Mesangial cell (primary cell): ENCODE measurements around the gene OR2T35. TPM values are rescaled to one million over a fixed set of nuclear protein-coding genes. Genes with fewer than 3 reads are reported as not detected.

Experiments
- total RNA-seq: library from RNA; depleted of rRNA; stranded (reverse); fragments of >200 nt; gene quantifications from 2 replicates; pipeline ENCODE4 v1.2.3, GENCODE V29; 2015

The OR2T35 gene
- total RNA-seq = not detected in 2 replicates

GRCh38 chr1:248645178-248645577, at the start of gene OR2T35:
TSS of gene OR2T35 (minus strand) at chr1:248645278. CDS start at chr1:248639258, 6,020 bp downstream.

GRCh38 chr1:248655354-248655753, 10.3 kb upstream of the OR2T35 start, which contains the start of gene OR2T27:
TSS of gene OR2T27 (minus strand) at chr1:248655528. CDS start at chr1:248650884, 4,644 bp downstream.

GRCh38 chr1:248634991-248635390, 10.1 kb downstream of the OR2T35 start, which contains the start of gene OR2T11:
TSS of gene OR2T11 (minus strand) at chr1:248635091. CDS start at chr1:248627128, 7,963 bp downstream.

GRCh38 chr1:248597589-248597988, 47.5 kb downstream of the OR2T35 start, which contains the start of gene OR2T10:
TSS of gene OR2T10 (minus strand) at chr1:248597700. CDS start at chr1:248593768, 3,932 bp downstream.

Other genes with a start within 250 kb of the OR2T35 start
- gene OR2T1, start 242.2 kb downstream of the OR2T35 start, total RNA-seq = not detected in 2 replicates
- not detected in 2 replicates for gene OR2T2, start 199.6 kb downstream of the OR2T35 start, total RNA-seq
- gene OR2T3, start 171.9 kb downstream of the OR2T35 start, total RNA-seq = not detected in 2 replicates
- gene OR2T5, start 156.7 kb downstream of the OR2T35 start, total RNA-seq = not detected in 2 replicates
- gene OR2G6, start 137.2 kb downstream of the OR2T35 start, total RNA-seq = not detected in 2 replicates
- gene OR2T29, start 82.5 kb downstream of the OR2T35 start, total RNA-seq = not detected in 2 replicates
- gene OR2T34, start 70.5 kb downstream of the OR2T35 start, total RNA-seq = not detected in 2 replicates
- gene OR2T10, start 47.6 kb downstream of the OR2T35 start, total RNA-seq = not detected in 2 replicates
- gene OR2T11, start 10.2 kb downstream of the OR2T35 start, total RNA-seq = not detected in 2 replicates
- not detected in 2 replicates for gene OR2T27, start 10.2 kb upstream of the OR2T35 start, total RNA-seq
- gene OR14I1, start 57.5 kb upstream of the OR2T35 start, total RNA-seq = not detected in 2 replicates
- not detected in 2 replicates for gene LYPD8, start 110.5 kb upstream of the OR2T35 start, total RNA-seq
- 22.7 and 23.7 TPM in 2 replicates for gene SH3BP5L, start 180.6 kb upstream of the OR2T35 start, total RNA-seq
- gene ZNF672, start 192.9 kb upstream of the OR2T35 start, total RNA-seq = 20.0 and 29.8 TPM in 2 replicates
- gene ZNF692, start 213.8 kb upstream of the OR2T35 start, total RNA-seq = 20.3 and 23.6 TPM in 2 replicates